Ascending aorta (tissue), 1 donor: Measurements from ENCODE around the gene MARCHF10. TPM values are rescaled to one million over a fixed set of nuclear protein-coding genes. Genes with fewer than 3 reads are reported as not detected.

Source experiments
- total RNA-seq: library from RNA; depleted of rRNA; stranded (reverse); fragments of >200 nt; gene quantifications from one replicate; pipeline ENCODE4 v1.1.0, GENCODE V29; 2016

The MARCHF10 gene
- total RNA-seq, 1 donor from 2014 or later: not detected

Other genes with a start within 250 kb of the MARCHF10 start
- gene MRC2, start 180.6 kb downstream of the MARCHF10 start, total RNA-seq: 147 TPM
- 3.8 TPM for gene TANC2, start 157.9 kb upstream of the MARCHF10 start, total RNA-seq